LNCAP (cell line): ENCODE results near the gene SSR2.

Experiments used
- CTCF ChIP-seq: fragments of 450-650 bp; IDR thresholded peaks from 2 replicates; pipeline ENCODE4 v1.5.1; 2017; ENCODE audit warnings: mild to moderate bottlenecking

Gene SSR2

DNA sequence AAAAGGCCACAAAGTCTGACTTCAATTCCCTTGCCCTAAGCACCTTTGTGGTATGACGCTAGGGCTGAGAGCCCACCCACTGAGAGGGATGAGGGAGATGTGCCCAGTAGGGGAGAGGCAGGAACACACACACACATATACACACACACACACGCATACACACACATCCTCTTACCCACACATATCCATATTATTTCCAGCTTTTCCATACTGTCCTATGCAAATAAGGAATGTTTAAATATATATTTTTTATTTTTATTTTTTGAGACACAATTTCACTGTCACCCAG is 43.2 kb upstream of the SSR2 start:
- TF ChIP-seq CTCF: no peak

- TF ChIP-seq CTCF: no peak
Observed at GRCh38 chr1:156062189-156062588, 41.4 kb upstream of the SSR2 start.

DNA sequence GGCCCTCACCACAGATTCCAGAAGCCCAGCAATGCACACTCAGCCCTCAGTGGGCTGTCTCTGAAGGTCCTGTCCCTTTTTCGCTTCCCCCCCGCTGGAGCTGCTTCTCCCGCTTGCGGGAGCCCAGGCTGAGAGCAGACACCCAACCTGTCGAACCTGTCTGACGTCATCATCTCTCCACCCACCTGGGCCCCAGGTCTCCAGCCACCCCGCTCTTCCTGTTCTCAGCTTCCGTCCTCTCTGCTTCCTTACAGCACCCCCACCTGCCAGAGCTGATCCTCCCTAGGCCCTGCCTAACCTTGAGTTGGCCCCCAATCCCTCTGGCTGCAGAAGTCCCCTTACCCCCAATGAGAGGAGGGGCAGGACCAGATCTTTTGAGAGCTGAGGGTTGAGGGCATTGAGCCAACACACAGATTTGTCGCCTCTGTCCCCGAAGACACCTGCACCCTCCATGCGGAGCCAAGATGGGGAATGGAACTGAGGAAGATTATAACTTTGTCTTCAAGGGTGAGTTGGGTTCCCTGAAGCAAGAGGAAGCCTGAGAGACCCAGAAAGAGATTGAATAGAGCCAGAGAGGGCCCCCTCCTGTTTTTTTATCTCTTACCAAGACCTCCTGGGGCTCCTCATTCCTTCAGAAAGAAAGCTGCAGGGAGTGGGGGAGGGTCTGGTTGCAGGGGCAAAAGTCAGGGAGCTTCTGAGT is 40.3 kb upstream of the SSR2 start, which contains the start of gene RAB25:
RAB25 (plus strand) TSS at position 224 of the 700 bp plus-strand sequence; CDS start at position 465, 241 bp downstream.
- TF ChIP-seq CTCF: no peak

GRCh38 chr1:156056326-156056849 is 35.6 kb upstream of the SSR2 start:
- TF ChIP-seq CTCF: no peak

- no peak for TF ChIP-seq CTCF
Observed at GRCh38 chr1:156055281-156056048, 34.7 kb upstream of the SSR2 start.

DNA sequence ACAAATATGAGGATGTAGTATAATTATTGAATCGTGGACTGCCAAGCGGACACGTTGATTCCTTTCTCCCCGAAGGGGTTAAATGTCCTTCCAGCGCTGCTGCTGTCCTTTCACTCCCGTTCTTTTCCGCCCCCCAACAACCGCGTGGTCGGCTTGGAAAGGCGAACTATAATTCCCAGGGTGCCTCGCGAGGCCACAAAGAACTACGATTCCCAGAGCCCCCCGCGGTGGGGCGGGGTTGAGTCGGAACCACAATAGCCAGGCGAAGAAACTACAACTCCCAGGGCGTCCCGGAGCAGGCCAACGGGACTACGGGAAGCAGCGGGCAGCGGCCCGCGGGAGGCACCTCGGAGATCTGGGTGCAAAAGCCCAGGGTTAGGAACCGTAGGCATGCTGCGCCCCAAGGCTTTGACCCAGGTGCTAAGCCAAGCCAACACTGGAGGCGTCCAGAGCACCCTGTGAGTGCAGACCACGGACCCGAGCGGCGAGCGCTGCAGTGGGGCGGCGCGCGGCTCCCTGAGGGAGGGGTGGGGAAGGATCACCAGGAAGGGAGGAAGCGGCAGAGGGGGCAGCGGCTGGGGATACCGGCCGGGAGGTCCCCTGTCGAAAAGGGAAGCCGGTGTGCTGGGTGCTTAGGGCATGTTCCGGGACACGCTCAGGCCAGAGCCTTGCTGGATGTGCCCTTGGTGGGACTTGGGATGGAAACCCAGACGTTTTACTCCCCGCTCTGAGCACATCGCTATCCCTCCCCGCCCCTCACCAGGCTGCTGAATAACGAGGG is 33.9 kb upstream of the SSR2 start, which contains the start of gene LAMTOR2:
LAMTOR2 (plus strand) TSS at position 283 of the 781 bp plus-strand sequence; CDS start at position 391, 108 bp downstream.
- no peak for TF ChIP-seq CTCF

DNA sequence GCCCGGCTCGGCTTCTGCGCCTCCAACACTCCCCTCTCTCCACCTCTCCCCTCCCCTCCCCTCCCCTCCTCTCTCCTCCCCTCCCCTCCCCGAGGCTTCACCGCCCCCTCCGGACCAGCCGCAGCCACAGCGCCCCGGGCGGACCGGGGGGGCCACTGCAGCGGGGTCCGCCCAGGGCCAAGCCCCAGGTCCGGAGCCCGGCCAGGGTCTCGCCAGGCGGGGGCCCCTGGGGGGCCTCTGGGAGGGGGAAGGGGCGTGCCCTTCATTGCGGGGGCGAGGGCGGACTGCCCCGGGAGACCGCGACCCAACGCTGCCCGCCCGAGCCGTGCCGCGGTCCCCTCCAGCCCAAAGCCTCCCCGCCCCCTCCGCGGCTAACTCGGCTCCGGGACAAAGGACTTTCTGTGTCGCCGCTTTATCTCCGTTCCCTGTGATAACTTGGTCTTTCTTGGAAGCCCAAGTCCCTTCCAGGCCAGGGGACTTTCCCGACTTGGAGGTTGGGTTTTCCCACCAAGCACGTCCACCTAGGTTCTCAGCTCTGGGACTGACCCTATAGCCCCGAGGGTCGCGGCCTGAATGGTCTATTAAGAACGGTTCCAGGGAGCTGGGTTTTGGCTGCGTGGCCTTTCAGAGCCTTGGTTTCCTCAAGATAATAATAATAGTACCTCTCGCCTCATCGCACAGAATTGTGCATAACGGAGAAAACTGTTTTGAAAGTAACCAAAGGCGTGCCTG is 33.2 kb upstream of the SSR2 start, which contains the start of gene UBQLN4:
UBQLN4 (minus strand) TSS at position 31 of the 732 bp plus-strand sequence. CDS start 97 bp downstream, outside the sequence.
- TF ChIP-seq CTCF: peak; percentile 58
